22Rv1 (cell line): ENCODE data around the gene FOXP4.

Experiments
- H3K27ac ChIP-seq: fragments of 450-650 bp; 2 replicates; pipeline ENCODE4 v1.5.1; 2017
- CTCF ChIP-seq: fragments of 450-650 bp; IDR thresholded peaks from 2 replicates; pipeline ENCODE4 v1.5.1; 2017; ENCODE audit warnings: mild to moderate bottlenecking
- ZFX ChIP-seq: fragments of 450-650 bp; IDR thresholded peaks from 2 replicates; pipeline ENCODE4 v1.6.1; 2017; ENCODE audit warnings: antibody characterized with exemption, borderline replicate concordance

The FOXP4 gene

DNA sequence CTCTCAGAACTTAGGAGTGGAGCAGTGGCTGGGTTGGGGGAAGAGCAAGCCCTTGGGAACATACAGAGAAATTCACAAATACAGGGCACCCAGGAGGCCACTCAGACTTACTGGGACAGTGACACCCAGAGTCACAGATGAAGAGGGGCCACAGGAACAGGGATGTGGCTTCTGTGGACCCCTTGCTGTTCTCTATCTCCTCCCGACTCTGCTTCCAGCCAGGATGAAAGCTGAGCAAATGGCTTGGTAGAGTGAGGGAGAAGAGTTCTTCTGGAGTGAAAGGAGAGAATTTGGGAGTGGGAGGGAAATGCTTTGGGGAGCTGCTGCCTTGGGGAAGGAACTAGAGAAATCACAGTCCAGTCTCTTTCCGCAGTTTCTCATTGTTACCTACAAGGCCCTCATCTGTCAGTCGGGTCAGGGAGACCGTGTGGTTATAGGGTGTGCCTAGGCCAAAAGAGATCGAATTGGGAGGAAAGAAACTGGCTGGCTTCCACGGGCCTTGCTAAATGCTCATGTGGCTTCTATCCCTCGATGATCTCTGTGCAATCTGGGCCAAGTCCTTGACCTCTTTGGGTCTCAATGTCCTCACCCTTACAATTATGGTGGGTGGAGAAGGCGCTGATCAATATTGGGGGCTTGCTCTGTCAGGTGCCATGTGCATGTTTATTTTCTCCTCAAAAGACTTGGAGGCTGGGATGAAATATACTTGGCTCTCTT is 17.0 kb downstream of the FOXP4 start:
- no peak for TF ChIP-seq CTCF
- TF ChIP-seq ZFX: no peak
- no peak overlapping the region for H3K27ac ChIP-seq

GRCh38 chr6:41564448-41565142 is 18.4 kb downstream of the FOXP4 start:
- no peak overlapping the region for H3K27ac ChIP-seq
- no peak for TF ChIP-seq CTCF
- TF ChIP-seq ZFX: no peak

GRCh38 chr6:41565701-41566100 is 19.5 kb downstream of the FOXP4 start:
- H3K27ac ChIP-seq: no peak overlapping the region
- TF ChIP-seq ZFX: no peak
- no peak for TF ChIP-seq CTCF

DNA sequence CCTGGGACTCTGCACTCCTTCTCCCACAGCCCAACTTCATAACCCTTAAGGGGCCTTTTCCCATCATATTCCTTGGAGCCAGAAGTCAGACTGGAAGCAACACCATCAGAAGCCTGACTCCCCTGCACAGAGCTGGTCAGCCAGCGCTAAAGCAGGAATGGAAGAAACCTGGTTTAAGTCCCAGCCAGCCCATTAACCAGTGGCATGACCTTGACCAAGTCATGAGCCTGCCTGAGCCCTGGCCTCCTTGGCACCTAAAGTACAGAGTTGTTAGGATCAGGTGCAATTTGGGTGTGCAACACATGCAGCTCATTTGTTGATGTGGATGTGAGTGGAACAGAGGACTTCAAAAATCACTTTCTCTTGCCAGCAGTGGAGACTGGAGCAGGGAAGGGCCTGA is 20.8 kb downstream of the FOXP4 start:
- TF ChIP-seq CTCF: no peak
- H3K27ac ChIP-seq: no peak overlapping the region

DNA sequence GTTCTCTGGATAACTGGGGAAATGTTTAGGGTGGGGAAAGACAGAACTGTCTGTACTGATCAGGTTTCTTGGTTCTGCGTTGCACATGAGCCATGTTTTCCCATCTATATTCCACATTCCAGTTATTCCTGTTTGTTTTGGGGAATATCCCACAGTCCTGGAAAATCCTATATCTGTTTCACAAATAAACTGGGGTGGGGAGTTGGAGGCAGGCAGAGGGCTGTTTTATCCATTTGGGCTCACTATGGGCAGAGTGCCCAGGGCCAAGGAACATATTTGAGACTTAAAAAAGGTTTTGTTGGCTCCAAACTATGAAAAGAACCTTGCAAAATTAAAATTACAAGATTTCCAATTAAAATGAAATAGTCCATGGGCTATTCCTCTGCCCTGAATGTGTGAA is 21.5 kb downstream of the FOXP4 start:
- TF ChIP-seq CTCF (no peak), ZFX (no peak)

GRCh38 chr6:41568202-41568584 is 22.0 kb downstream of the FOXP4 start:
- TF ChIP-seq CTCF: no peak
- no peak for TF ChIP-seq ZFX

More for the DNA sequence above, 21.5 kb downstream of the FOXP4 start:
- no peak overlapping the region for H3K27ac ChIP-seq

DNA sequence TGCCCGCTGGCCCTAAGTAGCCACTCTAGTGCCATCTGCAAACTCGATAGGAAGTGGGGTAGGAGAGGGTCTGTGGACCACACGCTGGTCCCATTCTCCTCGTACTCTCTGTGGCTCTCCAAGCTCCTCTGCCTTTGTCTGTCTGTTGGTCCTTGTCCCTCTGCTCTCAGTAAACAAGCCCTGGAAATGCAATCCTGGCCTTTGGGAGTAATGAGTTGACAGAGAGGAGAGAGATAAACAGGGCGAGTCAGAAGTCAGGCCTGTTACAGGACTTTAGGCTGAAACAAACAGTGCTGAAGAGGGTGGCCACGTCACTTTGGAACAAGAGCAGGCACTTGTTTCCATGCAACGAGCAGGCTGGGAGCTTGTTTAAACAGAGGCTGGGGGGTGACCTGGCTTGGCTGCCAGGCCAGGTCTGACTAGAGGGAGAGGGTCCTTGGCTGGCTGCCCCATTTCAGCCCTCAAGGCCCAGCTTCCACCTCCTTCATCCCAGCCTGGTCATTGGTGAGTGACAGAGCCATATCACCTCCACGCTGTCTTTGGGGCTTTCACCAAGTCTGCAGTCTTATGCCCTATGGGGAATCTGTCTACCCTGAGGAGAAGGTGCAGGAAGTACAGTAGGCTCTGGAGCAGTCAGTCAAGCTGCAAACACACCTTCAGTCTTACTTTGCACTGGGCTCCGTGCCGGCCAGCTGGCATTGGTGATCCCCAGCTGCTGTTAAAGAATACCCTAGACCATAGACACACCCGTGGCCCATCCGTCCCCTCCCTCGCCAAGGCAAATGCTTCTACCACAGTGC is 22.6 kb downstream of the FOXP4 start:
- TF ChIP-seq ZFX: no peak
- TF ChIP-seq CTCF: no peak

More at GRCh38 chr6:41568202-41568584, 22.0 kb downstream of the FOXP4 start:
- H3K27ac ChIP-seq: no peak overlapping the region

More for the DNA sequence above, 22.6 kb downstream of the FOXP4 start:
- H3K27ac ChIP-seq: no peak overlapping the region
